GM19328 (cell line): ENCODE data around the gene ACKR3.

Experiments
- ATAC-seq: cut with Tn5 transposase; IDR thresholded peaks from one replicate; pipeline ENCODE4 v1.9.1; 2021; ENCODE audit warnings: mild to moderate bottlenecking, moderate library complexity; ENCODE audit not compliant: unreplicated experiment

ACKR3 gene

DNA sequence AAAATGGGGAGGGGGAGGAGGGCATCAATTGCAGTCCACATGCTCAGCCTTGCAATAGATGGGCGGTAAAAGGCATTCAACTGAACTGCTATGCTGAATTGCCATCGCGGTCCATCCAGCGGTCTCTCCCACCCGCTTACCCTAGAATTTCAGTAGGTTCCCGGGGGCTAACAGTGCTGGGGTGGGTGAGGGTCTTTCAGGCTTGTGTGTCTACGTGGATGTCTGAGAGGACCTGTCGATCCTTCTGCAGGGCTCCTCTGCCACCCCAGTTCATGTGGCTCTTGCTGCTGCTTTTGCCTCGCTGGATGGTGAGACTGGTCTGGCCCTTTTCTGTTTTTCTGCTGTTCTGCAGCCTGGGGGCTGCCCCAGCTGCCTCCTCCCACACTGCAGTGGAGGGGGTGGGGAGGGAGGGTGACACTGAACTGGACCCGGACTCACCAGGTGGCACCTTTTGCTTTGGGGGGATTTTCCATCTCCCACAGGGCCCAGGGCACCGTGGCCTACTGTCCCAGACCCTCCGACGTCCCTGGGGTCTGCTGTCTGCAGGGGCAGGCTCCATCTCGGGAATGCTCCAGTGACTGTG is 14.1 kb downstream of the ACKR3 start:
- no peak for ATAC-seq

DNA sequence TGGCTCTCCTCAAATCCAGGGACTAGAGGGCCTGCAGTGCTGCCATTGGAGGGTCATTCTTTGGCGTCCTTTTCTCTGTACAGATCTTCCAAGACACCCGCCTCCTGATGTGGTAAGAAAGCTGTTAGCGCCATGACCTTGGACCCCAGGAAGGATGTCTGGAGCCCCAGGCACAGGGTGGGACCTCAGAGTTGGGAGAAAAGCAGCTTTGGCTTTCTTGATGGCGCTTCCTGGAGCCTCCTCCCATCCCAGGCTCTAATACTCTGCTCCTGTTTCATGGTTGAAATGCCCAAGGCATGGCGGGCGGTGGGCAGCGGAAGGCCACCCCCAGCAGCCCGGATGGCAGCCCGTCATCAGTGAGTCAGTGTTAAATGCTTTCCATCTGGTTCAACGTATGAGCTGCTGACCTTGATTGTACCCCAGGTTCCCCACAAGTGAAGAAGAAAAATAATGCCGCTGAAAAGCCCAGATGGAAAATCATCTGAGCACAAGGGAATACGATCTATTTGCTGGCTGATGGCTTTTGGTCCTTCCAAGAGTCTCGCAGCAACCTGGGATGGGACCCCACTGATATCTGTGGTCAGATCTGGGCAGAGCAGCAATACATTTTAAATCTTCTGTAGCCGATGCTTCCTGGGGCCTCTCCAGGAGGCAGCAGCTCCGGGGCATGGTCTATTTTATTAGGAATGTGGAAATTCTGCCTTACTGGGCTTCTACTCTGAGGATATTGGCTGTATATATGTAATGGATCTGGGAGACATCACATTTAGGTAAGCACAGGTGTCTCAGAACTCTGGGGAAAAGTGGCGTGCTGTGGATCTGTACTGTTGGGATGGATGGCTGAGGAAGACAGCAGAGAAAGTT is 15.1 kb downstream of the ACKR3 start:
- no peak for ATAC-seq

DNA sequence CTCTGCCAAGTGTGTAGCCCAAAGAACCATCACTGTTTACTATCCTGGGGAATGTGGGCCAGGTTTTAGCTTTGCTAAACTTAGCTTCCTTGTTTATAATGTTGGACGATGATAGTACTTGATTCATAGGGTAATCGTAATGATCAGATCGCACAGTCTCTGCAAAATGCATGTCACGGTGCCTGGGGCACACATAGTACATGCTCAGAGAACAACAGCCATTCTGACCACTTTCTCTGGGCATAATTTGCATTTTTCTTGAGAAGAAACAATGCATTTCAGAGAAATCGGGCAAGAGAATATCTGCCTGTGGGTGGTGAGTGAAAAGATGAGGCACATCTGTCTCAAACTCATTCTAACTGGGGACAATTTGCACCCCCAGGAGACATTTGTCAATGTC is 16.3 kb downstream of the ACKR3 start:
- ATAC-seq, result no peak

DNA sequence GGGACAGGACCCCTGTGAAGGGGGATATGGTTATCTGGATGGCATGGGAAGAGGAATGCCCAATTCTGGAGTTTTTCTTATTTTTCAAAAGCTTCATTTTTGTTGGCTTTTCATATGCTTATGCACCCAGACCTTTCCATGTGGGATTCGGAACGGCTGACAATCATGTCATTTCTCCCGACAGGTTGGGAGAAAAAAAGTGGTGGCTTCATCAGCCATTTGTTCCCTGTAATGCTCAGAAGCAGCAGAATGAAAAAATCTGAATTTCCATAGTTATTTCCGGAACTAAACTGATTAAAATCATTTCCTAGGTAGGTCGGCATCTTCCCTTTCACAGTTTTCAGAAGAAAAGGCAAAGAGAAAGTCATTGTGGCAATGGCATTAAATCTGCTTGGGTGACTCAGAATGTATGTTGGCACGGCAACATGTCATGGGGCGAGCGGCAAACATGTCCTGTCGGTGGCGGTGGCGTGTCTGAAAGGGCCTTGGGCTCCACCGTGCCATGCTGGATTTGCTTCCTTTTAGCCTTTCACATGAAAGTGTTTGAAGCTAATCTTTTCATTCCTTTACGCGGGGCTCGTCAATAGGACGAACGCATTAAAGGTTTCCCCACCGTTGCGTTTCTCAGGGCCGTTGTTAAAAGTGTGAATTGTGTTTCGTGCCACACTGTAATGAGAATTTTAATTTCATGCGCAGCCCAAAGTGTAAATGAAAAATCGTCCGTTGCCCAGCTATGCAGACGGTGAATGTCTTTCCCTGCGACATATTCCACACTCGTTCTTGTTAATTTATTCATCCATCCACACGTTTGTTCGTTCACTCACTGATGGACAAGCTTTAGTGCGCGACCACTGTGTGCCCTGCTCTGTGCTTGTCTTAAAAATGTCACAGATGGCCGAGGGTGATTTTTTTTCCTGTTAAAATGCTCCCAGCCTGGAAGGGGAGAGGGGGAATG is 18.5 kb downstream of the ACKR3 start:
- ATAC-seq, result no peak

DNA sequence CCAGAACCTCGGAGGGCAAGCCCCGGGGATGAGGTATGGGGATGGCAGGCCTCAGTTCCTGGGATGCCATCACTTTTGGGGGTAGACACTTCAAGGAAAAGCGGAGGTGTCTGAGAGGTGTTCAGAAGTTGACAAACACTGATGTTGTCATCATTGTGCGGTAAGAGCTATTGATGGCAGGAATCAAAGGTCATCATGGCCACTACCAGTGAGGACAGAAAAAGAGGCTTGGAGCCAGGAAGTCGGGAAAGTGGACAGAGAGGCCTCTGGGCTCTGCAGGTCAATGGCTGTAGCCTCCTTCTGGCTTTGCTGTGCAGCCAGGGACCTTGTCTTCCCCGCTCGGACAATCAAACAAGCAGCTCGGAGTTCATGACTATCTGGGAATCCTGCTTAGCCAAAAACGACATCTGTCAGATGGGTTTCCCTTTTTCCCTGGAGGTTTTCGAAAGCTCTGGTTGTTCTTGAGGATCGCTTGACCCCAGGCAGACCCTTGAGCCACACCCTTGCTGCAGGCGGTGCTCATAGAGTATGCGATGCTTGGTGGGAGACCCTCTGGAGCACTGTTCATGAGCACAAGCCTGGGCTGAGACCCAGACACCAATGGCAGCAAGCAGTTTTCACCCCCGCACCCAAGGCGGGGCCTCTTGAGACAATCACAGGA is 19.4 kb downstream of the ACKR3 start:
- no peak for ATAC-seq

DNA sequence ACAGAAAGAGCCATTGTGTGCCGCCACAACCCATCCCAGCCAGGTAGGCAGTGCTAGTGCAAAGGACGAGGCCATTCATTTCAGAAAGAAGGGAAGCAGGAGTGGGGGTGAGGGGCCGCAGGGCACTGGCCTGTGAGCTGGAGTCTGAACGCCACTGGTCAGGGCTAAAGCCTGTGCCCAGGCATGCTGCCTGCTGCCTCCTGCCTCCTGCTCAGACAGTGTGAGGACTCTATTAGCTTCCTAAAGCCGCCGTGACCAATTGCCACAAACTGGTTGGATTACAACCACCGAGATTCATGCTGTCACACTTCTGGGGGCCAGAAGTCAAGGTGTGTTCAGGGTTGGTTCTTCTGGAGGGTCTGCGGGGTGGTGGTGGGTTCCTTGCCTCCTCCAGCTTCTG is 21.2 kb downstream of the ACKR3 start:
- ATAC-seq, result no peak

DNA sequence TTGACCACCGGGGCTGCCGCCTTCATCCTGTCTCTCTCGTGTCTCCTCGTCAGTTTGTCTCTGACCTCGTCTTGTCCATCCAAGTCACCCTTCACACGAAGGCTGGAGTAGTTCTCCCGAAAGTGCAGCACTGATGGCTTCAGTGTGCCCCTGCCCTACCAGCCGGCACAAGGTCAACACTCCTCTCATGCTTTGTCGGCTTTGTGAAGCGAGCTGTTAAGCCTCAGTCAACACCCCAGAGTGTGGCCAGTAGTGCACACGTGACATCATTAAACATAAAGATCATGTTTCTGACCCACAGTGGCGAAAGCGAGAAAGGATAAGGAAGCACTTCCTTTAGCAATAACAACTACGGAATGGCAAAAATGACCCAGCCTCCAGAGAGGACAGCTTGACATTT is 23.2 kb downstream of the ACKR3 start:
- no peak for ATAC-seq

DNA sequence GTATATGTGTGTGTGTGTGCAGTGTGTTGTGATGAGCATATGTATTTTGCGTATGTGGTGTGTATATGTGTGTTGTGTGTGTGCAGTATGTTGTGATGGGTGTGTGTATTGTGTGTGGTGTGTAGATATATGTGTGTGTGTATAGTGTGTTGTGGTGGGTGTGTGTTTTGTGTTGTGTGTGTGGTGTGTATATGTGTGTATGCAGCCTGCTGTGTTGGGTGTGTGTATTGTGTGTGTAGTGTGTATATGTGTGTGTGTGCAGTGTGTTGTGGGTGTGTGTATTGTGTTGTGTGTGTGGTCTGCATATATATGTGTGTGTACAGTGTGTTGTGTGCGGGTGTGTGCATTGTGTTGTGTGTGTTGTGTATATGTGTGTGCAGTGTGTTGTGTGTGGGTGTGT is 23.9 kb downstream of the ACKR3 start:
- ATAC-seq, result no peak

DNA sequence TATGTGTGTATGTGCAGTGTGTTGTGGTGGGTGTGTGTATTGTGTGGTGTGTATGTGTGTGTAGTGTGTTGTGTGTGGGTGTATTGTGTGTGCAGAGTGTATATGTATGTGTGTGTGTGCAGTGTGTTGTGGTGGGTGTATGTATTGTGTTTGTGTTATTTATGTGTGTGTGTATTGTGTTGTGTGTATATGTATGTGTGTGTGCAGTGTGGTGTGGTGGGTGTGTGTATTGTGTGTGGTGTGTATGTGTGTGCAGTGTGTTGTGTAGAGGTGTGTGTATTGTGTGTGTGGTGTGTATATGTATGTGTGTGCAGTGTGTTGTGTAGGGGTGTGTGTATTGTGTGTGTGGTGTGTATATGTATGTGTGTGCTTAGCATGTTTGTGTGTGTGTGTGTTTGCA is 24.3 kb downstream of the ACKR3 start:
- no peak for ATAC-seq

DNA sequence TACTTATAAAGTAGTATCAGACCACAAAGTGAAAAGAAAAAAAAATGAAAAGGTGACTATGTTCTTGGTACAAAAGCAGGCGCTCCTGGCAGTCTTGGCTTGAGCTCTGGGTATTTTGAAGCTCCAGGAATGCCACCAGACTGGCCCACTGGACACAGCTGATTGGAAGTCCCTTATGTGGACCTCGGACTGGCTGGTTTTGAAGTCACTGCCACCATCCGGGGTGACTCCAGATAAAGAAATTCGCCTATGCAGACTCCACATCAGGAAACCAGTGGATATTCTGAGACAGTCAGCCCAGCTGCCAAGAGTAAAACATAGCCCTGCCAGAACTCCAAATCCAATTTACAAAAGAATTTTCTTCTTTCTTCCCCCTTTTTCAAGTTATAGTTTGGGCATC is 28.0 kb downstream of the ACKR3 start:
- ATAC-seq, result no peak

DNA sequence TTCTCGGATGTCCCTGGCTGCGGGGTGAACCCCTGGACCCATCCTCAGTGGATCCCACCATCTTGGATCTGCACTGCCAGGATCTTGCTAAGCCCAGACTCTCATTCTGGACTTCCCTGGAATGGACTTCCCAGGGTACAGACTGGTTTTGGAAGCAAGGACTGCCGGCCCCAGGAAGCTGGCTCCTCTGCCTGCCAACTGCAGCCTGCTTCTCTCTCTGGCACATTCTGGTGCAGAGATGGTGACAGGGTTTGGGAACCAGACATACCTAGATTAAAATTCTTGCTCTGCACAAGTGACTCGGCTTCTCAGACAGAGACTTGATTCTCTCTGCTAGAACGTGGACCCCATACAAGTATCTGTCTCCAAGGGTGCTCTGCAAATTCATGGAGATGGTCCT is 29.4 kb downstream of the ACKR3 start:
- no peak for ATAC-seq

DNA sequence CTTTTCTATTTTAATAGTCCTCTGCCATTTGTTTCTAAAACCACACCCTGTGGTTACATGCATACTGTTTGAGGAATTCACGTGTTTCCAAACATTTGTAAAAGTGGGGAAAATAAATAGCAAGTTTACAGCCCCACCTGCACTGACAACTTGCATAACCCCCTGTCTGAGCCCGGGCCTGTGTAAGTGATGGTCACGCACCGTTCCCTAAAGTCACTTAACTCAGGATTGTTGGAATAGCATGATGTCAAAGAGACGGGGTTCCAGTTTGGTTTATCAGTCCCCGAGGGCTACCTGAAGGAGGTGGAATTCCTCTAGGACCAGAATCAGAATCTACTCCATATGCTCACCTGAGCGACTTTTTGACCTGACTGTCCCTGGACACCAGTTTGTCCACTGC is 30.5 kb downstream of the ACKR3 start:
- no peak for ATAC-seq

DNA sequence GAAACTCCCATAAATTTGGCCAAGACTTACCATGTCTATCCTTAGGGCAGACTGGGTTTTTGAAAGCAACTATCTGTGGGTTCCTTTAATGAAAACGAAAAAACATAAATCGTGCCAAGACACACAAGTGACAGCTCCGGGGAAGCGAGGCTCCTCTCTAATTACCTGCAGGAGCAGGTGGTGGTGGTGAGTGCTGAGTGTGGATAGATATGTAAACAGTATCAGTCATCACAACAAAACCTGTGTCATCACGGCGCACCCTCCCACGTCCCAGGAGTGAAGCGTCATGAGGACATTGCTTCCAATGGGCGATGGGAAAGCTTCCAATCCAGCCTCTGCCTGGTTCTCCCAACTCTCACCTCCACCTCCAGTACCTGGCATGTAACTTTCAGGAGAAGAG is 31.3 kb downstream of the ACKR3 start:
- ATAC-seq, result no peak

DNA sequence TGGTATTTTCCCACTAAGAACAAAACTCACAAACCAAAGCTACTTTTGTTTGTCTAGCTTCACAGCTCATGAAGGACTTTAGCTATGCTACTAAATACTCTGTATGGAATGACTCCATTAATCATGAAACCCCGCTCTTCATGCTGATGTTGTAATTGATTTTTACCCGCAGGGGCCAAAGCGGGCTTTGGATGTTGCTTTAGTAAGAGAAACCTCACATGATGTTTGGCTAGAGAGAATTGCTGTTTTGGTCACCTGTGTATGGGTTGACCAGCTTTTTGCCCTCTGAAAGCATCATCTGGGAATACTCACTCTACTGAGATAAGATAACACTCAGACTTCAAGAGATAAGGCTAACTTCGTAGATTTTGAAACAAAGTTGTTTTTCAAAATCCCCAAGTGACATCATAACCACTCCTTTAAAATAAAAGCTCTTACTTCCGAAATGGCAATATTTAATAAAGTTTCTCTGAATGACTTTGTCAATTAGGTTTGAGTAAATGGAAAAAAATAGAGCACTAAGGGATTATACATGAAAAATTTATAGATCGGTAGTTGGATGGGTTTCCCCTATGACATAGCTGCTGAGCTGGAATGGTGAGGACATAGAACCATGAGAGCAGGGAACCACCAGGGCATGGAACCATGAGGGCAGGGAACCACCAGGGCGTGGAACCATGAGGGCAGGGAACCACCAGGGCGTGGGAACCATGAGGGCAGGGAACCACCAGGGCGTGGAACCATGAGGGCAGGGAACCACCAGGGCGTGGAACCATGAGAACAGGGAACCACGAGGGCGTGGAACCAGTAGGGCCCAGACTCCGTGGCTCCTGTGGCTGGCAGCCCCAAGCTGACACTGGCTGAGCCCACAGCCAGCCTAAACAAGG is 31.9 kb downstream of the ACKR3 start:
- ATAC-seq, result no peak

DNA sequence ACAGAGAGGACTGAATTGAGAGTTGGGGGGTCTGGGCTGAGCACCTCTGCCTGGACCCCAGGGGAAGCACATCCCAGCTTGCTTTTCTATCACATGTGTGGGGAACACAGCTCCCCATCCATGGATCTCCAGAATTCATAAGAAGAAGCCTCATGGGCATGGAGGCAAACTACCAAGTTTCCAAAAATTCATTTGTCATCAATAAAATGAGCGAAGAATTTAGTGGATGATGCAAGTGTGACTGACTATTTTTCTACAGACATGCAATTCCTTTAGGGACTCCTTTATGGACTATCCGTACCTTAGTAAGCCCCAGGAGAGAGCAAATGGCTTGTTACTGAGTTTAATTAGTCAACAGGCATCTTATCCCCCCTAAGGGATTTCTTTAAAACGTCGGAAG is 33.1 kb downstream of the ACKR3 start:
- no peak for ATAC-seq

DNA sequence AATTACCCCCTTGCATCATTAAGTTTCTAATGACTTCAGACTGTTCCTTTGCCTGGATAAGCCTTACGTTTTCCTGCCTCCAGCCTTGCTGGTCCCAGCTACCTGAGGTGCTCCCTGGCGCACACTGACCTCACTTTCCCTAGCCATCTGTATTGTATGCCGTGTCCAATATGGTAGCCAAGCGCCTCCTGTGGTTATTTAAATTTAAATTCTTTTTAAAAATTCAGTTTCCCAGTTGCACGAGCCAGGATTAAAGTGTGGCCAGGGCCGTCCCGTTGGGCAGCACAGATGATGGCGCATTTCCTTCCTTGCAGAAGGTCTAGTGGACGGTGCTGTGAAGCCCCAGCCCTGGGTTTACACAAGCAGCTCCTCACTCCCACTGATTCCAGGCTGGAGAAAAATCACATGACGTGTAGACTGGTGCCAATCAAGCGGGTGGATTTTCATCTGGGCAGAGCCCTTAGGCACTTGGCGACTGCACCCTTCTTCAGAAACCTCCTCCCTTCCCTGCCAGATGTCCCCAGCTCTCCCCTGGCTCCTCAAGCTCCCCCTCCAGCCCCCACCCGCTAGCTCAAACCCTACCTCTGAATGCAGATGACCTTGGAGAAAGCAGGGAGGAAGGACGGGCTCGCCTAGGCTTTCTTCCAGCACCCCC is 33.9 kb downstream of the ACKR3 start:
- no peak for ATAC-seq

DNA sequence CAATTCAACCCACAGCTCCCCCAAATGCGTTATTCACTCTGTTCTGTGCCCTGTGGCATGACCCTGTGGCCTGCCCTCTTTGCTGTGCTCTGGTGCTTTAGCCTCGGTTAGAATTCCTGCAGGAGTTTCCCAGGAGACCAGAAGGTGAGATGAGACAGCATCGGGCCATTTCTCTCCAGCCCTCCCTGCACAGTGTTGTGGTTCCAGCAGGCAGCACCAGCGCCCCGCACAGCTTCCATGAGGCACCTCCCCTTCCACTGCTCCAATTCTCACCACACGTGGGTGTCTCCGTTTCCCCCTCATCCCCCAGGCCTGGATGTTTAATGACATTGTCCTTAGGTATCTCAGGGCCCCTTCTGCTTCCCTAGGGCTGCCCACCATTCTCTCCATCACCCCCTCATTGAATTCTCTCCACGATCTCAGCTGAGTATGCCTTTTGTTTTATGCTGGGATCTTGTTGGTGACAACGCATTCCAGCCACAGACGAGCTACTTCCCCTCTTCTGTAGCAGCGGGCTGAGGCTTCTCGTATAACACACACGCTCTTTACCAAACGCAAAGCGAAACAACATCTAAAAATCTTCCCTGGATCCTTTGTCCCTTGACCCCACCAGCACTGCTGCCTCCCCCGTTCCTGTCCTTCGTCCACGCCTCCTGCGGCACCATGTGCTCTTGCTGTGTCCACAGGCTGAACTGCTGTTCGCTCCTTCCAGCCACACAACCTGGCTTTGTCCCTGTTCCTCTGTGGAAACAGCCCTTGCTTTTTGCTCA is 35.1 kb downstream of the ACKR3 start:
- ATAC-seq, result no peak

DNA sequence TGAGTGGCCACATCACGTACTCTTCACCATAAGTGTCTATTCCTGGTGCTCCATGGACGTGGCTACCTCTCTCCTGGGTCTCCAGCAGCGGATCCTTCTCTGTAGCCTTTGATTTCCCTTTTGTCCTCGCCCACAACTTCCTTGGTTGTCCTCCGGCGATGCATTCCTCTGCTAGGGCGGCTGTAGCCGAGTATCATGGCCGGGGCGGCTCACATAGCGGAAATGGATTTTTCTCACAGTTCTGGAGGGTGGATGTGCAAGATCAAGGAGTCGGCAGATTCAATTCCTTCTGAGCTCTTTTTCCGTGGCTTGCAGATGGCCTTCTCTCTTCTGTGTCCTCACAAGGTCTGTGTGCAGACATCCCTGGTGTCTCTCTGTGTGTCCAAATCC is 35.7 kb downstream of the ACKR3 start:
- no peak for ATAC-seq

DNA sequence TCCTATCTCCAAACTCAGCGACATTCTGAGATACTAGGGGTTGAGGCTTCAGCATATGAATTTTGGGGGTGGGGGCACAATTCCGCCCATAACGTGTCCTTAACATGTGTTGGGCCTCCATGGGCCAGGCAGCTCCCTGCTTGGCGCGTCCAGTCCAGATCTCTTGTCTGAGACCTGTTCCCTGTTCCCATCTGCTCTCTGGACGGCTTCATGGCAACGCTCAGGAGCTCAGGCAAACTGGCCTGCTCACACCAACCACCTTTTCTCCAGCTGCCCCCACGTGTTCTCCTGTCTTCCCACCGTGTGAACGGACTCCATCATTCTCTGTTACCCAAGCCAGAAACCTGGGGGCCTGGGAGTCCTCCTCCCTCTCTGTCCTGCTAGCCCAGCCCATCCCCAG is 36.4 kb downstream of the ACKR3 start:
- no peak for ATAC-seq
